Prostate gland (tissue), 2 donors: Measurements from ENCODE around the gene PDE10A. TPM values are rescaled to one million over a fixed set of nuclear protein-coding genes. Genes with fewer than 3 reads are reported as not detected.
"Not testable (repeated sequence)": the region's sequence is repeated elsewhere in the genome, so short reads cannot be mapped to it uniquely, and the experiment has no call there.

ENCODE experiments used
- DNase-seq: peaks from one replicate; pipeline ENCODE4 v3.0.0-alpha.2; 2019; ENCODE audit warnings: low spot score
- H3K27ac ChIP-seq, 2 donors: fragments of 200-600 bp; sonication (generic); 2 replicates each; pipeline ENCODE4 v1.5.1; 2017 to 2019
- H3K27me3 ChIP-seq: fragments of 200-600 bp; sonication (generic); replicated peaks from 2 replicates; pipeline ENCODE4 v1.5.1; 2019; ENCODE audit not compliant: insufficient read depth
- H3K36me3 ChIP-seq, 2 donors: fragments of 200-600 bp; sonication (generic); 1 replicate in 1 of 2; 2 replicates in 1 of 2; pipeline versions ENCODE4 v1.5.1 to v1.8.1; 2017 to 2019
- H3K4me1 ChIP-seq: fragments of 200-600 bp; sonication (generic); replicated peaks from 2 replicates; pipeline ENCODE4 v1.5.1; 2019
- H3K4me3 ChIP-seq, 2 donors: fragments of 200-600 bp; sonication (generic); 2 replicates each; pipeline ENCODE4 v1.5.1; 2017 to 2019
- H3K9me3 ChIP-seq: fragments of 200-600 bp; sonication (generic); 2 replicates; pipeline ENCODE4 v1.5.1; 2017
- POLR2A ChIP-seq: fragments of 450-650 bp; IDR thresholded peaks from one replicate; pipeline ENCODE4 v1.6.1; 2016; ENCODE audit warnings: antibody characterized with exemption, mild to moderate bottlenecking
- POLR2AphosphoS5 ChIP-seq: sonication (generic); formaldehyde crosslinking; IDR thresholded peaks from one replicate; pipeline ENCODE4 v1.6.1; 2017; ENCODE audit warnings: antibody characterized with exemption
- WGBS: methylation state at CpG from one replicate; pipeline ENCODE4 v1.1.5; 2018; 5-methylcytosine and 5-hydroxymethylcytosine counted together
- intact Hi-C: fragments of 100-400 bp; cut with DNase I; formaldehyde crosslinking; loops from one replicate; pipeline ENCODE4 v1.14.2; 2022
- total RNA-seq, 2 donors: library from RNA; depleted of rRNA; stranded (reverse); fragments of >200 nt; gene quantifications; one replicate each; pipeline ENCODE4 v1.1.0, GENCODE V29; 2016
- TF ChIP-seq, protein P1 (sequence below), 4 experiments: fragments of 200-600 bp in 2 of 4; fragments of 450-650 bp in 2 of 4; sonication (generic) in 2 of 4; IDR thresholded peaks; 1 replicate in 3 of 4; 2 replicates in 1 of 4; pipeline ENCODE4 v1.5.1; 2016 to 2019; ENCODE audit warnings: antibody characterized with exemption in 4 of 4, mild to moderate bottlenecking in 2 of 4, moderate library complexity in 2 of 4

PDE10A gene
- total RNA-seq, 2 donors from 2014 or later: 9.6 to 13.5 TPM

DNA sequence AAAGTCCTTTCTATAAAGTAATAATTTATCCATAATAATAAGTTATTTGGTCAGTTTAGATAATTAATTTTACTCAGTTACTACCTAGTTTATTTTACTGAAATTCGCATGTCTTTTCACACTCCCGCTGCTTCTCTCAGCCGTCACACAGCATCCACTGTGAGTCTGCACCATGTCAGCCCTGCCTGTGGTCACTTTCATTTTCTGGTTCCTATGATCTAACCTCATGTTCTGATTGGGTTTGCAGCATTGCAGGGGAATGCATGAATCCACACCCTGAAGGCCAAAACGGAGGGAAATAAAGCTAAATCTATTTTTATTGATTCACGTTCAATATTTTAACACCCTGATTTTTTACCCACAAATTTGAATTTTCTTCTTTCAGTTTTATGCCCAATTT, 47.4 kb downstream of the PDE10A start:
- WGBS: 81% methylated on average over 5 of the region's 5 CpGs
- no peak overlapping the region for H3K27ac ChIP-seq
- H3K4me3 ChIP-seq: no peak overlapping the region
- H3K36me3 ChIP-seq: no peaks in the 10 kb centered on the region
- intact Hi-C loops: no loop called here
- no peak for TF ChIP-seq POLR2AphosphoS5
- TF ChIP-seq POLR2A: no peak
- TF ChIP-seq, protein P1, sequence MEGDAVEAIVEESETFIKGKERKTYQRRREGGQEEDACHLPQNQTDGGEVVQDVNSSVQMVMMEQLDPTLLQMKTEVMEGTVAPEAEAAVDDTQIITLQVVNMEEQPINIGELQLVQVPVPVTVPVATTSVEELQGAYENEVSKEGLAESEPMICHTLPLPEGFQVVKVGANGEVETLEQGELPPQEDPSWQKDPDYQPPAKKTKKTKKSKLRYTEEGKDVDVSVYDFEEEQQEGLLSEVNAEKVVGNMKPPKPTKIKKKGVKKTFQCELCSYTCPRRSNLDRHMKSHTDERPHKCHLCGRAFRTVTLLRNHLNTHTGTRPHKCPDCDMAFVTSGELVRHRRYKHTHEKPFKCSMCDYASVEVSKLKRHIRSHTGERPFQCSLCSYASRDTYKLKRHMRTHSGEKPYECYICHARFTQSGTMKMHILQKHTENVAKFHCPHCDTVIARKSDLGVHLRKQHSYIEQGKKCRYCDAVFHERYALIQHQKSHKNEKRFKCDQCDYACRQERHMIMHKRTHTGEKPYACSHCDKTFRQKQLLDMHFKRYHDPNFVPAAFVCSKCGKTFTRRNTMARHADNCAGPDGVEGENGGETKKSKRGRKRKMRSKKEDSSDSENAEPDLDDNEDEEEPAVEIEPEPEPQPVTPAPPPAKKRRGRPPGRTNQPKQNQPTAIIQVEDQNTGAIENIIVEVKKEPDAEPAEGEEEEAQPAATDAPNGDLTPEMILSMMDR (IDR thresholded peaks at IDR 0.05): no peak
- H3K4me1 ChIP-seq: no peaks in the 10 kb centered on the region
- no peak for DNase-seq
- H3K27me3 ChIP-seq: no peaks in the 10 kb centered on the region
- no peaks in the 10 kb centered on the region for H3K9me3 ChIP-seq

DNA sequence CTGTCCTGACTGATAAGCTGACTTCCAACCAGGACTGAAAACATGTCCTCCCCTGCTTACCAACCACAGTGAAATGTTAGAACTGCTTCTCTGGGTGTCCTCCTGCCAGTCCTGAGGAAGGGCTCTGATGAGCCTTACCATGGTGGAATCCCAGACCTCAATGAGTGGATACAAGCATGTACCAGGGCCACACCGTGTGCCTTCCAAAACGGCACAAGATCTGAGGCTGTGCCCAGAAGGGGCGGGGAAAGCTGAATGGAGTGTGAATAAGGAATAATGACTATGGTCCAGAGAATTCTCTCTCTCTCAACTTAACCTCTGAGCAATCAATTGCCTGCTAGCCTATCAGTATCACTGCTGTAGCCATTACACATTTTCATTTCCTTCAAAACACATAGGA, 51.7 kb downstream of the PDE10A start:
- intact Hi-C loops: no loop called here
- H3K27me3 ChIP-seq: no peaks in the 10 kb centered on the region
- H3K4me1 ChIP-seq: no peaks in the 10 kb centered on the region
- 63% methylated on average over 3 of the region's 3 CpGs for whole genome bisulfite sequencing
- no peak overlapping the region for H3K27ac ChIP-seq
- TF ChIP-seq POLR2A (no peak), POLR2AphosphoS5 (no peak)
- TF ChIP-seq, protein P1 (IDR thresholded peaks at IDR 0.05): no peak
- no peak for DNase-seq
- H3K9me3 ChIP-seq: no peaks in the 10 kb centered on the region
- H3K4me3 ChIP-seq: no peak overlapping the region
- H3K36me3 ChIP-seq: no peaks in the 10 kb centered on the region

DNA sequence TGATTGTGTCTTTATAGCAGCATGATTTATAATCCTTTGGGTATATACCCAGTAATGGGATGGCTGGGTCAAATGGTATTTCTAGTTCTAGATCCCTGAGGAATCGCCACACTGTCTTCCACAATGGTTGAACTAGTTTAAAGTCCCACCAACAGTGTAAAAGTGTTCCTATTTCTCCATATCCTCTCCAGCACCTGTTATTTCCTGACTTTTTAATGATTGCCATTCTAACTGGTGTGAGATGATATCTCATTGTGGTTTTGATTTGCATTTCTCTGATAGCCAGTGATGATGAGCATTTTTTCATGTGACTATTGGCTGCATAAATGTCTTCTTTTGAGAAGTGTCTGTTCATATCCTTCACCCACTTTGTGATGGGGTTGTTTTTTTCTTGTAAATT, 54.5 kb downstream of the PDE10A start:
- H3K27ac ChIP-seq, H3K9me3 ChIP-seq, intact Hi-C loops, H3K4me1 ChIP-seq, H3K27me3 ChIP-seq, DNase-seq, H3K4me3 ChIP-seq, H3K36me3 ChIP-seq: not testable (repeated sequence)
- 95% methylated on average over 1 of the region's 1 CpG for WGBS

DNA sequence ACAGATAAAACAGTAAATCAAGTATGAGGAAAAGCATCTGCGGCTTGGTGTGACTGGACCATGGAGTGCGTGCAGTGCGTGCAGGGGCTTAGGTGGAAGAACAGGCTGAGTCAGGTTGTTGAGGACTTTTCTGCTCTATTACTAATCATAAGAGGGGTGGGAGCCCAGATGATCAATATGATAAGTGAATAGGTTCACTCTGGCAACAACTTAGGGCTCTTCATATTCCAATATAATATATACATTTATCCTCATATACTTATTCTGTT, 56.4 kb downstream of the PDE10A start:
- Histone ChIP-seq H3K27me3 (no peaks in the 10 kb centered on the region), H3K36me3 (no peaks in the 10 kb centered on the region), H3K27ac (no peak overlapping the region), H3K4me3 (no peak overlapping the region), H3K9me3 (no peaks in the 10 kb centered on the region), H3K4me1 (no peaks in the 10 kb centered on the region)
- 51% methylated on average over 3 of the region's 3 CpGs for WGBS
- TF ChIP-seq POLR2A (no peak), POLR2AphosphoS5 (no peak)
- TF ChIP-seq, protein P1 (IDR thresholded peaks at IDR 0.05): no peak
- no peak for DNase-seq
- intact Hi-C loops: no loop called here

DNA sequence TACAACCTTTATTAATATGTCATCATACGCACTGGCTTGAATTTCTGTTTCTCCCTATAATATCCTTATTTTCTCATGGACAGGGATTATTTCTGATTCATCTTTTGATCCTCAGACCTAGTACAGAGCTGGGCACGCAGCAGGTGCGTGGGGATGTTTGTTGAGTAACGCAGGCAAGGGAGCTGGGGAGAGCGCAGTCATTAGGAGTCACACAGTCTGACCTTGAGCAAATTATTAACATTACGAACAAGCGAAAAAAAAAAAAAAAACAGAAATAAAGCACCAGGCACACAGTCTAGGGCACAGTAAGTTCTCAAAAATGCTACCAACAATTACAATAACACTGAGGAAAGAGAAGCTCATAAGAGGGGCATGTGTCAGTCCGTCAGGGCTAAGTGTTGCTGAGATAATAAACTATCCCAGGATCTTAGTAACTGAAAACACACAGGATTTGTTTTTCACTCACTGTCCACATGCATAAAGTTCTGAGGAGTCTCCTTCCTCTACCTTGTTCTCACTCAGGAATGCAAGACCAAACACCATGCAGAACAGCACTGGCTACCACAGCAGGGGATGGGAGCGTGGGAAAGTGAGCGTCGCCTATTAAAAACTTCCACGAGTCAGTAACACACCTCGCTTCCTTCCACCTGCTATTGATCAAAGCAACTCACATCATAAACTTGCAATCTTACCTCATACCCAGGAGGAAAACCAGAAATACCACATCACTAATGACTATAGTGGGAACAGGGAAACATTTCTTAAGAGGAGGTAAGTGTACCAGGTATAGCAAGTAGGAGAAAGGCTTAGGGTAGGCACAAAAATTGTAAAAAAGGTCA, 56.9 kb downstream of the PDE10A start:
- Histone ChIP-seq H3K27me3 (no peaks in the 10 kb centered on the region), H3K9me3 (no peaks in the 10 kb centered on the region), H3K4me1 (no peaks in the 10 kb centered on the region), H3K27ac (no peak overlapping the region), H3K36me3 (no peaks in the 10 kb centered on the region), H3K4me3 (no peak overlapping the region)
- no peak for DNase-seq
- intact Hi-C loops: no loop called here
- TF ChIP-seq POLR2A: no peak
- WGBS: 52% methylated on average over 13 of the region's 13 CpGs

DNA sequence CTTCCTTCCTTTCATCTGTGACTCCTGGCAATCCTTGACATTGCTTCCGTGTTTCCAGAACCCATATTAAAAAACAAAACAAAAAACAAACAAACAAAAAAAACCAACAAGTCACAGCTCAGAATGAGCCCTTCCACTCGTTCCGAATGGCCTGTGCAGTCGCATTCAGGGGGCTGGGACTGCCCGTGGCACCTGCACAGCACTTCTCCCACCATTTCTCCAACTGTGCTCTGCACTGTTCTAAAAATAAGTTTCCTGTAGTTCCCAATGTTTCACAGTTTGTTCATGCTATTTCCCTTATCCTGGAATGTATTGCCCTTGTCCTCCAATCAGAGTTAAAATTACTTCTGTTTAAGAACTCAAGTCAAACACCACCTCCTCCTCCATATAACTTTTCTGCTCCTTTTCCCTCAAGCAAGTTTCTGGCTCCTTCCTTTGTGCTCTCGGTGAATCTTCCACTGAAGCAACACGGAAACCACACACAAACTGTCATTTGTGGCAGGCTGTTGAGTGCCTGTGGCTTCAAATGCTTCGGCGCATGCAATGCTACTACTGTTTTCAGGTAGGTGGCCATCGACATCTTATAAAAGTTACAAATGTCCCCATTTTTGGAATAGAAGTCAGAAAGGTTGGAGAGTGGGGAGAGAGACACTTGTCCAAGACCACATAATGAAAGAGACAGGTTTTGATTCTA, 57.7 kb downstream of the PDE10A start:
- no peaks in the 10 kb centered on the region for H3K27me3 ChIP-seq
- no peaks in the 10 kb centered on the region for H3K9me3 ChIP-seq
- no peak for TF ChIP-seq POLR2AphosphoS5
- TF ChIP-seq, protein P1 (IDR thresholded peaks at IDR 0.05): no peak
- no peak for TF ChIP-seq POLR2A
- intact Hi-C loops: no loop called here
- WGBS: 87% methylated on average over 10 of the region's 10 CpGs
- DNase-seq: no peak
- H3K4me3 ChIP-seq: no peak overlapping the region
- H3K4me1 ChIP-seq: no peaks in the 10 kb centered on the region
- no peaks in the 10 kb centered on the region for H3K36me3 ChIP-seq
- H3K27ac ChIP-seq: no peak overlapping the region
